ENCODE measurements around the gene BRIP1. TPM values are rescaled to one million over a fixed set of nuclear protein-coding genes. Genes with fewer than 3 reads are reported as not detected.

BRIP1 gene
- total and polyA plus RNA-seq, 10 donors, result 0.41 to 3.7 (median 1.5) TPM

DNA sequence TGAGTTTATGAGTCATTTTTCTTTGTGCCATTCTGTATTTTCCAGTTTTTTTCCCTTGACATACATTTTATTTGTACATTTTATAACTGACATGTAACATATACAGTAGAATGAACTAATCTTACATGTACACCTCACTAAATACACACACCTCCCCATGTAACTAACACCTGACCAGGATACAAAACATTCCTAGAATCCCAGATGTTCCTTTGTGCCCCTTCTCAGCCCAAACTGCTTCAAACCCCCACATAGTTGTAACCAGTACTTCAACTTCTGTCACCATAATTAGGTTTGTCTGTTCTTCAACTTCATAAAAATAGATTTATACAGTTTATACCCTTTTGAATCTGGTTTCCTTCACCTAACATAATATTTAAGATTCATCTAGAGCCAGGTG is 73.5 kb downstream of the BRIP1 start:
- Histone ChIP-seq H3K4me1 (no peaks in the 10 kb centered on the region), H3K4me3 (no peak overlapping the region), H3K27ac (no peak overlapping the region), H3K36me3 (peaks cover 0 to 4% (median 0%) of the 10 kb centered on the region in 6 donors), H3K27me3 (replicated peaks in 1 of 7) (no peaks in the 10 kb centered on the region), H3K9me3 (peaks cover 0 to 4% (median 0%) of the 10 kb centered on the region in 8 donors)
- DNase-seq, result no peak
- intact Hi-C loops (cut with DNase I; ENCODE audit: low total_unique reads), result no loop called here
- no peak for TF ChIP-seq POLR2A (IDR thresholded peaks at IDR 0.05)
- no peak for TF ChIP-seq CTCF (IDR thresholded peaks at IDR 0.05 in 8 of 11, conservative IDR thresholded peaks at IDR 0.05 in 3 of 11)
- no peak for TF ChIP-seq POLR2AphosphoS5 (IDR thresholded peaks at IDR 0.05)

GRCh38 chr17:61786088-61786487 is 77.2 kb downstream of the BRIP1 start:
- DNase-seq, result no peak
- no peak for TF ChIP-seq POLR2A (IDR thresholded peaks at IDR 0.05)
- no peak for TF ChIP-seq POLR2AphosphoS5 (IDR thresholded peaks at IDR 0.05)
- no peak for TF ChIP-seq CTCF (IDR thresholded peaks at IDR 0.05 in 8 of 11, conservative IDR thresholded peaks at IDR 0.05 in 3 of 11)
- Histone ChIP-seq H3K9me3 (peaks cover 0 to 4% (median 0%) of the 10 kb centered on the region in 8 donors), H3K27me3 (replicated peaks in 1 of 7) (no peaks in the 10 kb centered on the region), H3K4me3 (no peak overlapping the region), H3K36me3 (peaks cover 0 to 4% (median 0%) of the 10 kb centered on the region in 6 donors), H3K4me1 (no peaks in the 10 kb centered on the region), H3K27ac (no peak overlapping the region)
- WGBS, 5 donors, result 75 to 87% (median 85%) methylated on average over 5 of the region's 5 CpGs
- intact Hi-C loops (cut with DNase I; ENCODE audit: low total_unique reads), result no loop called here

DNA sequence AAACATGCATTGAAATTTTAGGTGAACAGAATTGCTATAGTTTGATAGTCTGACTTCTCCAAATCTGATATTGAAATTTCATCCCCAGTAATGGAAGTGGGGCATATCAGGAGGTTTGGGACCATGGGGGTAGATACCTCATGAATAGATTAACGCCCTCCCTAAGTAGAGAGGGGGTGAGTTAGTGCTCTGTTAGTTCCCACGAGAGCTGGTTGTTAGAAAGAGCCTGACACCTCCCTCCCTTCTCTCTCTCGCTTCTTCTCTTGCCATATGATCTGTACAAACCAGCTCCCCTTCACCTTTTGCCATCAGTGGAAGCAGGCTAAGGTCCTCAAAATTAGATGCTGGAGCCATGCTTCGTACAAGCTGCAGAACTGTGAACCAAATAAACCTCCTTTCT is 78.8 kb downstream of the BRIP1 start:
- Histone ChIP-seq H3K4me1 (no peaks in the 10 kb centered on the region), H3K27me3 (replicated peaks in 1 of 7) (no peaks in the 10 kb centered on the region), H3K9me3 (no peaks in the 10 kb centered on the region), H3K36me3 (peaks cover 0 to 4% (median 0%) of the 10 kb centered on the region in 6 donors), H3K27ac (no peak overlapping the region), H3K4me3 (no peak overlapping the region)
- 70 to 82% (median 80%) methylated on average over 4 of the region's 4 CpGs for whole genome bisulfite sequencing, 5 donors
- no peak for DNase-seq
- intact Hi-C loops (cut with DNase I; ENCODE audit: low total_unique reads), result no loop called here
- TF ChIP-seq CTCF (IDR thresholded peaks at IDR 0.05 in 8 of 11, conservative IDR thresholded peaks at IDR 0.05 in 3 of 11), result no peak
- TF ChIP-seq POLR2AphosphoS5 (IDR thresholded peaks at IDR 0.05), result no peak
- TF ChIP-seq POLR2A (IDR thresholded peaks at IDR 0.05), result no peak

DNA sequence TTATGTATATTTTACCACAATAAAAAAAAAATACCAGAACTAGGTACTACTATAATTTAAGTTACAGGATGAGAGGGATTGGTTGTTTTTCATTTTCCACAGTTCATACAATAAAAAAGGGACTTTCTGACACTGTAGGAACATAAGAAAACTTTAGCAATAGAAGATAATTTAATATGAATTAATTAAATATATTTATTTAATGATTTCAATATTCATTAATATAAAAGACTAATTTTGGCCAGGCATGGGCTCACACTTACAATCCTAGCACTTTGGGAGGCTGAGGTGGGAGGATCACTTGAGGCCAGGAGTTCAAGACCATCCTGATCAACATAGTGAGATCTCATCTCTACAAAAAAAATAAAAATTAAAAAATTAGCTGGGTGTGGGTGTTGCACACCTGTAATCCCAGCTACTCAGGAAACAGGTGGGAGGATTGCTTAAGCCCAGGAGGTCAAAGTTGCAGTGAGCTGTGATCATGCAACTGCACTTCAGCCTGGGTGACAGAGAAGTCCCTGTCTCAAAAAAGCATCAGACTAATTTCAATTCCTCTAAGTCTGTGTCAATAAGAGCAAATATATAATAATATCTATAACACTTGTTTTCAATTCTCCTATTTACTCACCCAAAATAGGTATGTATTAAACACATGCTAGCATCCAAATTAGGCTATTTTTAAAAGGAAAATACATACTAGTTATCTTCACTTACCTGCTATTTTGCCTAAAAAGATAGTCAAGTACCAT is 79.6 kb downstream of the BRIP1 start:
- DNase-seq, result no peak
- Histone ChIP-seq H3K27me3 (replicated peaks in 1 of 7) (no peaks in the 10 kb centered on the region), H3K27ac (no peak overlapping the region), H3K4me1 (no peaks in the 10 kb centered on the region), H3K4me3 (no peak overlapping the region), H3K9me3 (no peaks in the 10 kb centered on the region), H3K36me3 (no peaks in the 10 kb centered on the region)
- intact Hi-C loops (cut with DNase I; ENCODE audit: low total_unique reads), result no loop called here
- no peak for TF ChIP-seq POLR2AphosphoS5 (IDR thresholded peaks at IDR 0.05)
